ENCODE results near the gene RAB37. TPM values are rescaled to one million over a fixed set of nuclear protein-coding genes. Genes with fewer than 3 reads are reported as not detected.

RAB37 gene
- total RNA-seq, 1 experiment from 2014 or later = 2.5 TPM

DNA sequence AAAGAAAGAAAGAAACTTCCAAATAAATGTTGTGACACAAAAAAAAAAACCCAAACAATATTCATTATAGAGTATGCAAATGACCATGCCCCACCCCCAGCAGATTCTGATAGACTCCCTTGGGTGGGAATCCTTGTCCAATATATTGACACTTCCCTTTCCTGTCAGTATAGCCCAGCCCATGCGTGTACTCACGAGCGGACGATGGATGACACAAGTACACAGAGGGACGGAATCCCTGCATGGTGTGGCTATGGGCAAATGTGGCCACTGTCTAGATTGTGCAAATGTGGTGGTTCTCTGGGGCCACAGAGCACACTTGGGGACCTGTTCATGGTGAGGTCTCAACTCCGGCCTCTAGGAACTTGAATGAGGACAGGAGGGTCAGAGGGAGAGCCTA, 3.1 kb downstream of the RAB37 start:
- DNase-seq = no peak
- Histone ChIP-seq H4K20me1 (ENCODE audit: control insufficient read depth, insufficient read depth, insufficient read length) (no peaks in the 10 kb centered on the region), H3K23ac (ENCODE audit: insufficient read length, low read depth, low read length) (no peak overlapping the region), H3K56ac (ENCODE audit: insufficient read length, low read depth, low read length) (no peak overlapping the region), H3T11ph (ENCODE audit: low read length) (no peak overlapping the region), H2BK12ac (ENCODE audit: insufficient read length, low read depth, low read length) (no peak overlapping the region), H3K9me3 (ENCODE audit: control insufficient read depth, low read depth, low read length) (no peaks in the 10 kb centered on the region), H2BK15ac (ENCODE audit: low read depth, low read length) (no peak overlapping the region), H2BK20ac (ENCODE audit: low read depth, low read length, poor library complexity, severe bottlenecking) (no peak overlapping the region), H2BK5ac (ENCODE audit: insufficient read length, low read length) (no peak overlapping the region), H3K4ac (ENCODE audit: low read depth, low read length) (no peak overlapping the region), H3K4me2 (ENCODE audit: insufficient read depth, insufficient read length, low read length) (no peak overlapping the region), H3K9ac (ENCODE audit: extremely low read depth, insufficient read length, low read length) (no peak overlapping the region), H3K27me3 (ENCODE audit: insufficient read depth, low read length) (no peaks in the 10 kb centered on the region), H4K5ac (ENCODE audit: insufficient read length, low read depth, low read length) (no peak overlapping the region), H3K14ac (ENCODE audit: insufficient read depth, low read length) (no peak overlapping the region), H3K79me1 (ENCODE audit: insufficient read depth, low read depth, low read length, poor library complexity, severe bottlenecking) (no peaks in the 10 kb centered on the region), H4K8ac (replicated peaks; ENCODE audit: insufficient read length, low read depth, low read length) (no peak overlapping the region), H3K4me1 (ENCODE audit: insufficient read depth, low read length) (peaks cover 4% of the 10 kb centered on the region; the same call in 1 of the 2 replicates), H2BK120ac (ENCODE audit: low read depth, low read length, poor library complexity, severe bottlenecking) (no peak overlapping the region), H3K23me2 (ENCODE audit: insufficient read length, low read depth, low read length, poor library complexity, severe bottlenecking) (peaks cover 9% of the 10 kb centered on the region), H3K27ac (ENCODE audit: insufficient read length, low read depth, low read length) (no peak overlapping the region), H2AK5ac (ENCODE audit: insufficient read length, low read length) (no peak overlapping the region), H3K18ac (ENCODE audit: insufficient read length, low read depth, low read length) (no peak overlapping the region), H4K91ac (ENCODE audit: insufficient read length, low read depth, low read length) (no peak overlapping the region), H3K79me2 (ENCODE audit: insufficient read depth, low read length) (no peaks in the 10 kb centered on the region), H2AFZ (ENCODE audit: low read length) (no peak overlapping the region)
- TF ChIP-seq, protein P1, sequence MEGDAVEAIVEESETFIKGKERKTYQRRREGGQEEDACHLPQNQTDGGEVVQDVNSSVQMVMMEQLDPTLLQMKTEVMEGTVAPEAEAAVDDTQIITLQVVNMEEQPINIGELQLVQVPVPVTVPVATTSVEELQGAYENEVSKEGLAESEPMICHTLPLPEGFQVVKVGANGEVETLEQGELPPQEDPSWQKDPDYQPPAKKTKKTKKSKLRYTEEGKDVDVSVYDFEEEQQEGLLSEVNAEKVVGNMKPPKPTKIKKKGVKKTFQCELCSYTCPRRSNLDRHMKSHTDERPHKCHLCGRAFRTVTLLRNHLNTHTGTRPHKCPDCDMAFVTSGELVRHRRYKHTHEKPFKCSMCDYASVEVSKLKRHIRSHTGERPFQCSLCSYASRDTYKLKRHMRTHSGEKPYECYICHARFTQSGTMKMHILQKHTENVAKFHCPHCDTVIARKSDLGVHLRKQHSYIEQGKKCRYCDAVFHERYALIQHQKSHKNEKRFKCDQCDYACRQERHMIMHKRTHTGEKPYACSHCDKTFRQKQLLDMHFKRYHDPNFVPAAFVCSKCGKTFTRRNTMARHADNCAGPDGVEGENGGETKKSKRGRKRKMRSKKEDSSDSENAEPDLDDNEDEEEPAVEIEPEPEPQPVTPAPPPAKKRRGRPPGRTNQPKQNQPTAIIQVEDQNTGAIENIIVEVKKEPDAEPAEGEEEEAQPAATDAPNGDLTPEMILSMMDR (conservative IDR thresholded peaks at IDR 0.05) = no peak
- Mint-ChIP-seq H3K4me1 (peaks cover 24 to 25% of the 10 kb centered on the region in 2 experiments), H3K9me3 (no peaks in the 10 kb centered on the region; a peak in 1 of 5 replicates), H3K27me3 (ENCODE audit: low read depth) (peaks cover 30% of the 10 kb centered on the region), H3K4me3 (no peak overlapping the region), H3K36me3 (ENCODE audit: insufficient read depth in 1 of 3, low read depth in 3 of 3) (no peaks in the 10 kb centered on the region; a peak in 1 of 7 replicates), H3K27ac (no peak overlapping the region)
- no CpG with 5 or more reads among the region's 6 CpGs for WGBS (ENCODE audit: extremely low coverage, insufficient read length, low lambda C conversion rate)

Data from H9 (cell line).